ENCODE results near the gene LRP1.
A peak's percentile ranks its signal among the peaks of the same experiment; 100 is the strongest.

Gene LRP1

GRCh38 chr12:57127726-57128518 is at the start of gene LRP1:
TSS of gene LRP1 (plus strand) at chr12:57128483. CDS start at chr12:57128965, 482 bp downstream.
- DNase-seq = peak; percentile 19

GRCh38 chr12:57078519-57079404 is 49.5 kb upstream of the LRP1 start, which contains the start of gene NEMP1:
TSS of gene NEMP1 (minus strand) at chr12:57078791. CDS start at chr12:57078745, 46 bp downstream.
- peak; percentile 99 for DNase-seq

GRCh38 chr12:57079821-57080220 is 48.5 kb upstream of the LRP1 start:
- no peak for DNase-seq

DNA sequence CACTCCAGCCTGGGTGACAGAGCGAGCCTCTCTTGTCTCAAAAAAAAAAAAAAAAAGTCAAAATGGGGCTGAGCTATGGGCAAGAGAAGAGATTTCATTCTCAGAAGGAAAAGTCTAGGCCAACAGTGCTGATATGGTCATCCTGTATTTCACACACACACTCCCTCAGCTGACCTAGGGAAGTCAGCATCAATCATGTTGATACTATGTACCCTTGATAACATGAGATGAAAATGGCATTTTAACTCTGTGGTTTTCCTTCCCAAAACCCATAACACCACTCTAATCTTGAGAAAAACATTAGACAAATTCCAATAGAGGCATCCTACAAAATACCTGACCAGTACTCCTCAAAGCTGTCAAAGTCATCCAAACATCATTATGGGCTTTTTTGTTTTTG is 47.4 kb upstream of the LRP1 start:
- no peak for DNase-seq

GRCh38 chr12:57085999-57086492 is 42.2 kb upstream of the LRP1 start:
- no peak for DNase-seq

- DNase-seq = no peak
These were observed 41.7 kb upstream of the LRP1 start for GRCh38 chr12:57086493-57087009.

DNA sequence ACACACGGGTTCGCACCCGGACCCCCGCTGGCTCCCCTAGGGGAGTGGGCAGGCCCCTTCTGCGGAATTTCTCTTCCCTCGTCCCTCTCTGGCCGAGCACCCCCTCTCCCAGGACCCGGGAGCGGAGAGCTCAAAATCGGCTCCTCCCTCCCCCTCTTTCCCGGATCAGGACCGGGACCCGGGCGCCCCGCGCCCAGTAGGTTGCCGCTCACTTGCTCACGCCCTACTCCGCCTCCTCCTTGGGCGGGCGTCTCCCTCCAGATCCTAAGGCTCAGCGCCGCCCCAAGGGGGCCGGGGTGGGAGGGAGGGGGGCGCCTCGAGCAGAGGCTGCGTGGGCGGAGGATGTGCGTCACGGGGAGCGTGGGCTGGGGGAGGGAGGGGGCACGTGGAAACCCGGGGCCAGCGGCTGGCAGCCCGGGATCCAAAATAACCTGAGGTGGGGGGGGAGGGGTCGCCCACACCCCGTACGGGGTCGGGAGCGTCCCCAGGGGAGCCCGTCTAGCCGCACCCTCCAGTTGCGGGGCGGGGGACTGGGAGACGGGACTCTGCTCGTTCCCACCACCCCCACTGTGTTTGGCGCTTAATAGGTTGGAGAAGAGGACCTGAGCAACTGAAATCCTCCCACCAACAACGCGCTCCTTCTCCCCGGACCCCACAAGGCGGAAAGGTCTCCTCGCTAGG is 41.1 kb upstream of the LRP1 start:
- no peak for DNase-seq

- no peak for DNase-seq
These were observed 40.5 kb upstream of the LRP1 start for GRCh38 chr12:57087691-57088353.

DNA sequence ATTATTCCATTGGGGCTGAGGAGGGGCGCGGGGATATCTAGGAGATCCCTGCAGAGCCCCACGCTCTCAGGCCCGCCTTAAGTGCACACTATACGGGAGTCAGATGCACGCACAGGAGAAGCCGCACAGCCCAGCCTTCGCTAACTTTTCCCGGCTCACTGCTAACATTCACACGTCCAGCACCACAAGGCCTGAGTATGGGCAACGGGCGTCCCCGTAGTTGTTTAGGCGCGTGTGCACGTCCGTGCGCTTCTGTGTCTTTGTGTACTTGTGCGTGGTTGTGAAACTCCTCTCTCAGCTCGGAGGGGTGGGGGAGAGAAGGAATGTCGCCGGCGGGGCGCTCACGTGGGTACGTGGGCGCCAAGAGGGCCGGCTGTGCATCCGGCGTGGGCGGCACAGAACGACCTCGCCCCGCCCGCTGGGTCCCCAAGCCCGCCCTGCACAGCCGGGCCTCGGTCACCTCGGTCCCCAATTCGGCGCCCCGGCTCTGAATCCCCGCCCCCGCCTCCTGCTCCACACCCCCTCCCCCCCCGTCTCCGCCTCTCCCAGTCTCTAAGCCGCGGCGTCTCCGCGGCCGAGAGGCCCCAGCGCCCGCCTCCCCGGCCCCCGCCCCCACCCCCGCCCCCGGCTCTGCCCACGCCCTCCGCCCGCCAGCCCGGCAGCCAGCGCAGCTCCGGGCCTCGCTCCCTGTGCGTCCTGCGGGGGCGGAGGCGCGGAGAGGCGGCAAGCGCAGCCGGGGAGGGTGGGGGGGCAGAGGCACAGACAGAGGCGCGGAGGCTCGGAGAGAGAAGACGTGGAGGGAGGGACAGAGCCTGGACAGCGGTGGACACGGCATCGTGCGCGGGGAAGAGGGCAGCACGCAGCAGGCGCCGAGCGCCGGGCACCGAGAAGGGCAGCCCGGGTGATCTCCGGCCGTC is 39.7 kb upstream of the LRP1 start, which contains the start of gene NAB2:
TSS of gene NAB2 (plus strand) at position 761 of the 917 bp plus-strand sequence. CDS start 158 bp downstream, outside the sequence.
- DNase-seq = peak; percentile 33

GRCh38 chr12:57089271-57090245 is 38.7 kb upstream of the LRP1 start:
- DNase-seq = no peak

DNA sequence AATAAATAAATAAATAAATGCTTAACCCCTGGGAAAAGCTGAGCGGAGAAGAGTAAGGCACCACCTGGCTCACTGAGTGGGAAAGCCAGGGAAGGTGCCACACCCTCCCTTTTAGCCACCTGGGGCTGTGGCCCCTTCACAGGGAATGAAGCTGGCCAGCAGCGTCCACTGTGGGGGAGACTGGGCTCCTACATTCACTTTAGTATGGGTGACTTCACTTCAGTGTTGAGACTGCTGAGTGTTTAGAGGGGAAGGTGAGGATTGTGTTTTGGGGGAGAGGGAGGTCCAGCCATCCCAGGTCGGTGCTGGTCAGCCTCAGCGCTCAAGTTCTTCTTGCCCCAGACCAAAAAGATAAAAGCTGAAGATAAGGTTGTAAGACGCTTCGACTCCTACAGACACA is 37.8 kb upstream of the LRP1 start:
- no peak for DNase-seq

DNA sequence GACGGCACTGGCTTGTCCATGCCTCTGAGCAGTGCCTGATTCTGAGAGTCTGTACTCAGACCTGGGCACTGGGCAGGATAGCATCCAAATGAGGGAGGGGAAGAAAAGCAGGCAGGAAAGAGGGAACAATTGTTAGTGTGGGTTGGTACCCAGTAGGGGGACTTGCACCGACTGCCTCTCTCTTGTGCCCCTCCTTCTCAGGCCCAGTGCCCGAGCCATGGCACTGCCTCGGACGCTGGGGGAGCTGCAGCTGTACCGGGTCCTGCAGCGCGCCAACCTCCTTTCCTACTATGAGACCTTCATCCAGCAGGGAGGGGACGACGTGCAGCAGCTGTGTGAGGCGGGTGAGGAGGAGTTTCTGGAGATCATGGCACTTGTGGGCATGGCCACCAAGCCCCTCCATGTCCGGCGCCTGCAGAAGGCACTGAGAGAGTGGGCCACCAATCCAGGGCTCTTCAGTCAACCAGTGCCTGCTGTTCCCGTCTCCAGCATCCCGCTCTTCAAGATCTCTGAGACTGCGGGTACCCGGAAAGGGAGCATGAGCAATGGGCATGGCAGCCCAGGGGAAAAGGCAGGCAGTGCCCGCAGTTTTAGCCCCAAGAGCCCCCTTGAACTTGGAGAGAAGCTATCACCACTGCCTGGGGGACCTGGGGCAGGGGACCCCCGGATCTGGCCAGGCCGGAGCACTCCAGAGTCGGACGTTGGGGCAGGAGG is 37.2 kb upstream of the LRP1 start:
- DNase-seq = no peak

GRCh38 chr12:57091638-57092528 is 36.4 kb upstream of the LRP1 start:
- no peak for DNase-seq

- DNase-seq = no peak
These were observed 35.8 kb upstream of the LRP1 start for GRCh38 chr12:57092529-57092862.

- no peak for DNase-seq
These were observed 35.3 kb upstream of the LRP1 start for GRCh38 chr12:57092876-57093414.

DNA sequence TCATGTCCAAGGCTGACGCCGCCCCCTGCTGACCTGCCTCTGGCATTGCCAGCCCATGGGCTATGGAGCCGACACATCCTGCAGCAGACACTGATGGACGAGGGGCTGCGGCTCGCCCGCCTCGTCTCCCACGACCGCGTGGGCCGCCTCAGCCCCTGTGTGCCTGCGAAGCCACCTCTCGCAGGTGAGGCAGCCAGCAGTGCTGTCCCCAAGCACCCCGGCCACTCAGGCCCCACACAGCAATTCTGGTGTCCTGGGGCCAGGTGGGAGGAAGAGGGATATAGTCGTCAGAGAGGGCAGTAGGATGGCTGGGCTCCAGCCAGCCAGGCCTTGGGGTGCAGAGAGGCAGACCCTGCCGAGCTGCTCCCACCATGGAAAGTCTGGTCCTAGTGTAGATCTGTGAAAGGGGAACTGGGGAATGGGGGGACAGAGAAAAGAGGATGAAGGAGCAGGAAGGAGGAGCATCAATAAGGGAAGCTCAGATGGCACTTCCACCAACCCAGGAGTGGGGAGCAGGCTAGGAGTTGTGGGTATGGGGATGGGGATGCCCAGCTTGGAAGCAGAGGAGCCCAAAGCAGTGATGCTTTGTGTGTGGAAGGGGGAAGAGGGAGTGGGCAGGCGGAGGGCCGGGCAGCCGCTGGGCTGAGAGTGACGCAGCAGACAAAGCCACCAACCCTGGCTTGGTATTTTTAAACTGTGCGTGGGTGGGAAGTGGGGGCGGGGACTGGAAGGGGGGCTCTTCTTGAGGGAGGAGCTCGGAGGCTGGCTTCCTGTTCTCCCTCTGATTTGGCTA is 34.7 kb upstream of the LRP1 start:
- DNase-seq = no peak

Data from NCI-H1417 treated with DMSO at 0.1 percent for 48 hours (cell line).